CD4-positive, alpha-beta T cell treated with Interleukin-2 at 100 ng/mL for 4 hours (primary cell): ENCODE measurements around the gene KCNJ8.
"Not testable (repeated sequence)": the region's sequence is repeated elsewhere in the genome, so short reads cannot be mapped to it uniquely, and the experiment has no call there.

ENCODE experiments used
- DNase-seq: peaks from one replicate; pipeline ENCODE4 v3.0.0-alpha.2; 2020; ENCODE audit warnings: low spot score

Gene KCNJ8

DNA sequence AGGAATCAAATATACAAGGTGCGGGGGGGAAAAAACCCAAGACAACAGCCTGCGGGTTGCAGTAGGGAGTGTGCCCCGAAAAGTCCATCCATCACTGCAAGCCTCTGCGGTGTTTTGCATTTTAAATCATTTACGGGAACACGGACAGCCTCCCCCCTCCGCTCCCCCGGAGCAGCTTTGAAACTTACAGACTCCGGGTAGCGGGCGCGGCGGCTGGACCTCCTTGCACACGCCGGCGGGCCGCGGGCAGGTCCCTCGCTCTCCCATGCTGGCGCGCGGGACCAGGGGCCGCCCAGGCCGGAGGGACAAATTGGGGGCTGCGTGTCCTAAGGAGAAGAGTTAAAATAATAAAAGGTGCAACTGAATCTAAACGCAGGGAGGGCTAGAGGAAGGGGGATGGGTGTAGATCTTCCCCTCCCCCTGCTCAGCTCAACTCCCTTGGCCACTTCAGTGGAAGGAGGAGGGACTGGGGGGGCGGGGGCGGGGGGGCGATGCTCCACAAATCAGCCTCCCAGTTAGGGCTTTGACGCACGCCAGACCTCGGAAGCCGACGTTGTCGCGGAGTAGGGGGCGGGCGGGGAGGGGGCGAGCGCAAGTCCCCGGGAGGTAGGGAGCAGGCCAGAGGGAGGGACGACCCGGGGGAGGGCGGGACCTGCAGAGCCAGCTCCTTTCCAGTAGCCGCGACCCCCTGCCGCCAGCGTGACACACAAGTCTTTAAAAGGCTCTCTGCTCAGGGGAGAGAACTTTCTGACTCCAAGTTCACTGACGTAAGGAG, at the start of gene KCNJ8:
TSS of gene KCNJ8 (minus strand) at position 349 of the 775 bp plus-strand sequence. CDS start 1,090 bp downstream, outside the sequence.
- DNase-seq = no peak

DNA sequence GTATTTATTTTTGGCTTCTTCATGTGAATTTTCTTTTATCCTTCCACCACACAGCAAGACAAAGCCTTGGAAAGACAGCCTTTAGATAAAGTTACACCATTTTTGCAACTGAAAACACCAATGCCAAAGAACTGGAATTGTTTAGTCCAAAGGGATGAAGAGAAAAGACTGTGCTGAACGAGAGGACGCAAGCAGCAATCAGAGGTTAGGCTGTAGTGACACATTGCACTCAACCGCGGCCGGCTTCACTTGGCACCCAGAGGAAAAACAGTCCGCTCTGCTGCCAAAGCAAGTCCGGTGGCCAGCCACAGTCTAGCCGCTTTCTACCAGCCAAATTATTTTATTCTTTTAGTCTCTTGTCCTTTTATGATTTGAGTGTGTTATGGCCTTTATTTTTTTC, 49.1 kb upstream of the KCNJ8 start:
- DNase-seq = no peak

DNA sequence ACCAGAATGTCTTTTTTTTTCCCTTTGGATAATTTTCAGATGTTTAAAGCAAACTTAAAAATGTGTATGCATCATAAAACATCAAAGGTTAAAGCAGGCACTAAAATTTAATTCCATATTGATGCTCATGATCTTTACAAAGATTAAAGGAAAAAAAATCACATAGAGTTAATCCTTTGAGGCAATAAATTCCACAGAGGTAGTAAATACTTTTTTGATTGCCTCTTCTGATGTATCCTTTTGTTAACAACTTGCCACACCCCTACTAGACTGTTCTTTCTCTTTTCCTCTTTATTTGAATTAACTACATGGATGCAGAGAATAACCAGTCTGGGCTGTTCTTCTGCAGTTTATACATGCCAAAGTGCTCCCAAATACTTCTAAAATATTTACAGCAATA, 45.2 kb upstream of the KCNJ8 start:
- no peak for DNase-seq

DNA sequence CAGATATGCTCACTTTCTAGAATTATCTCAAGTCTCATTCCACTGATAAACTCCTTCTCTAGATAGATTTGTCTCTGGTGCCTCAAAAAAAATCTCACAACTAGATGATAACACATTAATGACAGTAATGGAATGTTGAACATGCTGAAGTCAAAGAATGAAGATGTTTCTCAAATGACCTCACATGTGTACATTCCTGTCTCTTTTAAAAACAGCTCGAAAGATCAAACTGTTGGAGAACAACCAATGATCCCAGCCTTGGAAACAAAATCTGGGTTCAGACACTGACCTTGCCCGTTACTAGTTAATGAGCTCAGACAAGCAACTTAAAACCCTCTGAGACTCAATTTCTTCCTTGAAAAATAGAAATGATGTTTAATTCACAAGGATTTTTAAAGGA, 44.7 kb upstream of the KCNJ8 start:
- DNase-seq = no peak

DNA sequence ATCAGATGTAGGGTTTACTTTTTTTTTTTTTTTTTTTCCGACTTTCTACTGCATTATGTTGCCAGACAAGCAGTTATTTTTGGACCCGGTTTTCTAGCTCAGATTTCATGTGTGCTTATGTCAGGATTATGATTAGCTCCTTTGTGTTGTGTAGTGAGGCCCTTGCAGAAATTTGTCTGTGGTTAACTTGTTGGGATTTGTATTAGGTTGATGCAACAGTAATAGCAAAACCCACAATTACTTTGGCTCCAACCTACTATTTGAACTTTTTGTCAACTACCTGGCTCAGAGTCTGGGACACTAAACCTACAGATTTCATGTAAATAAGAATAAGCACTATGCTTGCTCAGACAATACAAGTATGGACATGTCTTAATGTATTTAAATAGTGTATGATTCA, 44.1 kb upstream of the KCNJ8 start:
- DNase-seq = no peak

DNA sequence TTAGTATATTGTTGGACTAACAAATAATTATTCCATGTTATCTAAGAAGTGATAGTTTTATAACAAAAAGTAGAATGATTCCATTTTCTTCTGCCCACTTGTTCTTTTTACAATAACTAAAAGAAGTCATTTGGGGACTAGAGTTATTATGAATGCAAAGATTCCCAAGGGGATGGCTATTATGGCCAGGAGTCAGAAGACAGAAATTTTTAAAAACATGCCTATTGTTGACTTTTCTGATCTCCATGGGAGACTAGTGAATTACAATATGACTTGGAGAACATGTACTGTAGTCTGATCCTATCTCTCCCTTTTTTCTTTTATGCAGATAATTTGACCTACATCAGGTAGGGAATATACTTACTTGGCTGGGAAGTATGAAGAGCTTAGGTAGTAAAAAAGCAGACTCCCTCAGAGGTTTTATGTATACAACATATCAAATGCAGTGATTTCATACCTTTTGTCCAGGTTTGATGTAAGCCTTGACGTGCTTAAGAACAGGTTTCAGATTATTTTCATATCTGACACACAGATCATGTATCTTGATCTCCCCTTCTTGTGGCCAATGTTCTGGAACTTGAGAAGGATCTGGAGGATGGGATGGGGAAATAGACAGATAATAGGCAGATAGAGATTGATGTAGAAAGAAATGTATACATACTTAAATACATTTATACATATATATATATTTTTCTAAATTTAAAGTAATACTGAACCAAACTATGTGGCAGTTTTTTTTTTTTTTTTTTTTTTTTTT, 41.0 kb upstream of the KCNJ8 start:
- no peak for DNase-seq

DNA sequence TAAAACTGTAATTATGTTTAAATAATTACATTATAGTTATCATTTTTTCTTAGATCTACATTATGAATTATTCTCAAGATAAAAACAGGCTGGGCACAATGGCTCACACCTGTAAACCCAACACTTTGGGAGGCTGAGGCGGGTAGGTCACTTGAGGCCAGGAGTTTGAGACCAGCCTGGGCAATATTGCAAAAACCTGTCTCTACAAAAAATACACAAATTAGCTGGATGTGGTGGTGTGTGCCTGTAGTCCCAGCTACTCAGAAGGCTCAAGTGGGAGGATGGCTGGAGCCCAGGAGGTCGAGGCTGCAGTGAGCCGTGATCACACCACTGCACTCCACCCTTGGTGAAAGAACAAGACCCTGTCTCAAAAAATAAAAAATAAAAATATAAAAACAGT, 40.3 kb upstream of the KCNJ8 start:
- DNase-seq = no peak

DNA sequence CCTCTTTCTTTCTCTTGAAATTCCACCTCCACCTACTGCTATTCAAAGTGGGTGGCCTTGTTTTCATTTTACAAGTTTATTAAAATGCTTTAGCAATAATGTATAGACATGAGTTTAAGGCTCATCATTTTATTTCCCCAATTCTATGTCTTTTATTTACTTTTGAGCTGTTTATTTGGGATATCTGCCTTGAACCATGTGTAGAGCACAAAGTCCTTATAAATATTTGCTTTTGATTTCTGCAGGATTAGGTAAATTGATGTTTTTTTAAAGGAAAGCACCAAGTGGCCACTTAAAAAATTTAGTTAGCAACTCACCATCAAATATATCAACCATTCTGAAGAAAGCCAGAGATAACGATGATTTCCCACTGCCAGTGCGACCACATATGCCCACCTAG, 39.8 kb upstream of the KCNJ8 start:
- no peak for DNase-seq

DNA sequence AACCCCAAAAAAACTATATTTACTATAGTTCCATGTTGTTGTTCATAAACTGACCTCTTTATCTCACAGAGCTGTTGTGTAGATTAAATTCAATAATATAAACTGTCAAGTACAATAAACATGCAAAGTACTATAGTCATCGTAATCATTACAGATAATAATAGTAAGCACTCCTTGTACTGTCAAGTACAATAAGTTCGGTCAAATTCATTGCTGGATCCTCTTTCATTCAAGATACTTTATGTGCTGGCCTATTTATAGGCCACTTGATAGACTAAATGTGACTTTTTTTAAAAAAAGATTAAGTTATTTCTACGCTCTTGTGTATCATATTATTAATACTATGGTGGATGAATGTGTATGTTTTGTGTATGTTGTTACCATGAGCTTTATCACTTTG, 39.2 kb upstream of the KCNJ8 start:
- no peak for DNase-seq

DNA sequence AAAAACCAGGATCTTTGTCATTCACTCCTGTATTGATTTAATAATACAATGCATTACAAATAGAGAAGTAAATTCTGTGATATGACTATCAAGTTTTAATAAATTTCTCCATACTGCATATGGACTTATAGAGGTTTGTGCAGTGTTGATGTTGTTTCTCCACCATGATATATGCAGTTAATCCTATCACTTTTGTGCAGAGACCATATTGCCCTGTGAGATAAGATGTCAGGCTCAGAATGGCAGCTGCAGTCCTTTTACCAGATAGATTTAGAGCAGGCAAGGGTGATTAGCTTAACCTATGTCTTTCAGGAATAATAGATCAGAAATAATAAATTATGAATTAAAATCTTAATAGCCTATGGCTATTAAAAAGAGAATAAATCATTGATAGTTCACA, 38.6 kb upstream of the KCNJ8 start:
- no peak for DNase-seq

DNA sequence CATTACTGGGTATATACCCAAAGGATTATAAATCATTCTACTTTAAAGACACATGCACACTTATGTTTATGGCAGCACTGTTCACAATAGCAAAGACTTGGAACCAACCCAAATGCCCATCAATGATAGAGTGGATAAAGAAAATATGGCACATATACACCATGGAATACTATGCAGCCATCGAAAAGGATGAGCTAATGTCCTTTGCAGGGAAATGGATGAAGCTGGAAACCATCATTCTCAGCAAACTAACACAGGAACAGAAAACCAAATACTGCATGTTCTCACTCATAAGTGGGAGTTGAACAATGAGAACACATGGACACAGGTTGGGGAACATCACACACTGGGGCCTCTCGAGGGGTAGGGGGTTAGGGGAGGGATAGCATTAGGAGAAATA, 37.8 kb upstream of the KCNJ8 start:
- not testable (repeated sequence) for DNase-seq

DNA sequence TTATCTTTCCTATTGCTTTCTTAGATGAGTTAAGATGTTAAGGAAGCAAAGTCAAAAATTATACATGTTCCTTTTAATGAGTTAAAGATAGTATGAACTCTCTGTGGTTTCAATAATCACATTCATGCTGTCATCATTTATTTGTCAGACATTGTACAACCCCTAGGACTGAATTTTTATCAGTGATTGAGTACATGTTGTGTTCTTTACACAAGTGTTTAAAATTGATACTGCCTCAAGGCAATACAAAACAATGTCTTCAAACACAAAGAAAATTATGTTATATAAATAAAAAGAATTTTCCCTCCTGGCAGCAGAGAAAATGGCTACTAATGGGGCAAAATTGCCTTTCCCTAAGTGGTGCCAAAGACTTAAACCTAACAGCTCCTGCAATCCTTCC, 34.6 kb upstream of the KCNJ8 start:
- DNase-seq = no peak

DNA sequence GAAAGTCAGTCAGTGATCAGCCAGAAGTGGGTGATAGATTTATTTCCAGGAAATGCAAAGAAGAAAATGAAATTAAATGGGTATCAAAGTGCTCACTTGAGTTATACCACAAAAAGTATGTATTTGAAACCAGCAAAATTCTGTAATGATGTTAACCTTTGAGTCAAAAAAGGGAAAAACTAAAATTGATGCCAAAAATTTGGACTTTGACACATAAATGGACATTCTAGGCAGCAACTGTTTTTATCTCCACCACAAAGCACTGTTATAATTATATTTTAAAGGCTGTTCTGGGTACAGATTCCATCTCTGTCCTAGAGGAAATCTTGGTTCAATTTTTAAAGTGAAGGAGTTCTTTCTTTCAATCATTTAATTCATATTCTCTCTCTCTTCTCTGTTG, 31.7 kb upstream of the KCNJ8 start:
- DNase-seq = no peak

DNA sequence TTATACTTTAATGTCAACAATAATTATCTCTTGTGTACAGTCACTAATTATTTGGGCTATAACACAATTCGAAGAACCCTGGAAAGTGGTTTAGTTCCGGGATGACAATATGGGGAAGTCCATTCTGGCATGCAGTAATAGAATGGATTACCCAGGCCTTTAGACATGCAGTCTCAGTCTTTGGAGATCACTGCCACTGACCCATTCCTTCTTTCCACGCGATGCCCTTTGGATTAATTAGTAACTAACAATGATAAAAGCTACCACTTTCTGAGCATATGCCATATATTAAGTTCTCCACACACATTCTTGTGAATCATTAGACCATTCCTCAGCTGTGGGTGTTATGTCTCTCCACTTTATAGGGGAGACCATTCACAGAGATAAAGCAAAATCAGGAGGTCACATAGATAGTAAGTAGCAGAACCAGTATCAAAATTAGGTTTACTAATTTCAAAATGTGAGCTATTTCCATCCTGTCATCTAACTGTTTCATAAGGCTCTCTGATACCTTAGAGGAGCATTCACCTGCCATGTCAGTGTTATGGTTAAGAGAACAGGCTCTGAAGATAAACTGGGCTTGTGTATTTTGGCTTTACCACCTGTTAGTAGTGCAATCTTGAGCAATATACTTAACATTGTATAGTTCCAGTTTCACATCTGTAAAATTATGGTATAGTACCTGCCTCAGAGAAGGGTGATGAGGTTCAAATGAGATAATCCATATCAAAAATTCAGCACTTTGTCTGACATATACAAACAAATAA, 27.2 kb upstream of the KCNJ8 start:
- DNase-seq = no peak

DNA sequence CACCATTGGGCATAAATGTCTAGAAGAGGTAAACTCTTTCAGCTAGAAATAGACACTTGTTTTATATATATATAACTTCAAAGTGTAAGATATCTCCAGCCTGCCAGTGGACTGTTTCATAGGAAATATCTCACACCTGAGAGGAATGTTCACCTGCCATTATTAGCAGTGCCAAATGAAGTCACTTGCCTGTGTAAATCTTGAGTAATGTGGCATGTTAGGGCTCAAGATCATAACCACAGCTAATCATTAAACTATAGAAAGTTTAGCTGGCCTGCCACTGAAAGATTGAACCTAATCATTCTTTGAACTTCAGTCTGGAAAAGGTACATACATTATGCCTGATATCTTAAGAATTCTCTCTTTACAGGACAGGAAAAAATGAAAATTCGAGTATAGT, 25.5 kb upstream of the KCNJ8 start:
- no peak for DNase-seq

DNA sequence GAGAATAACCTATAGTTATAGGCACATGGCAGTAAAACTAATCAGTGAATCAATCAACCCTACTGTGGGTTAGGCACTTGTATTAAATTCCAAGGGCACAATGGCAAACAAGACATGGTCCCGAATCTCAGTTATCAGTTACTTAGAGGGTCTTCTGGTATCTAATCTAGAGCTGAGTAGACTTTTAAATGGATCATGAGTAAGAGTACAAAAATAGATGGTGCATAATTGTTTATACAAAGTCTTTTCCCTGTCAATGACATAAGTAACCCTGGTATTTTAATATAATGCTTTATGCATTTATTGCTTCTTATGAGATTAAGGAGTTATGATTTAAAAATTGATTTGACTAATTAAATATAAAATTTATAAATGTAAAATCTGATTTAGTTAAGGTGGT, 23.0 kb upstream of the KCNJ8 start:
- no peak for DNase-seq

DNA sequence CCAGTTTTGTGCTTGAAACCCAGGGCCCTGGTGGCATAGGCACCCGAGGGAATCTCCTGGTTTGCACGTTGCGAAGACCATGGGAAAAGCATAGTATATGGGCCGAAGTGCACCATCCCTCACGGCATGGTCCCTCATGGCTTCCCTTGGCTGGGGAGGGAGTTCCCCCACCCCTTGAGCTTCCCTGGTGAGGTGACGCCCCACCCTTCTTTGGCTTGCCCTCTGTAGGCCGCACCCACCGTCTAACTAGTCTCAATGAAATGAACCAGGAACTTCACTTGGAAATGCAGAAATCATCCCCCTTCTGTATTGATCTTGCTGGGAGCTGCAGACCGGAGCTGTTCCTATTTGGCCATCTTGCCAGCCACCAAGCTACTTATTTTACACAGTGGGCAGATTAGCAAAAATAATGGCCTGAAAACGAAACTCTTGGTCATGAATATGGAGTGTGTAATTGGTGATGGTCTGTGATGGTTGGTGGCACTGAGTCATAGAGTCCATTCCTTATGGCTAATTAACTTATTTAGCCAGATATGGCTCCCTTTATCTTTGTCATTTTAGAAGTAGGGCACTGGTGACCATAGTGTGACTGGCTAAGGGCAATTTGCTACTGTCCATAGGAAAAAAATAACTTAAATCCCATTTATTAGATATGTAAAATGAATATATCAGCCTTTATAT, 21.3 kb upstream of the KCNJ8 start:
- no peak for DNase-seq

DNA sequence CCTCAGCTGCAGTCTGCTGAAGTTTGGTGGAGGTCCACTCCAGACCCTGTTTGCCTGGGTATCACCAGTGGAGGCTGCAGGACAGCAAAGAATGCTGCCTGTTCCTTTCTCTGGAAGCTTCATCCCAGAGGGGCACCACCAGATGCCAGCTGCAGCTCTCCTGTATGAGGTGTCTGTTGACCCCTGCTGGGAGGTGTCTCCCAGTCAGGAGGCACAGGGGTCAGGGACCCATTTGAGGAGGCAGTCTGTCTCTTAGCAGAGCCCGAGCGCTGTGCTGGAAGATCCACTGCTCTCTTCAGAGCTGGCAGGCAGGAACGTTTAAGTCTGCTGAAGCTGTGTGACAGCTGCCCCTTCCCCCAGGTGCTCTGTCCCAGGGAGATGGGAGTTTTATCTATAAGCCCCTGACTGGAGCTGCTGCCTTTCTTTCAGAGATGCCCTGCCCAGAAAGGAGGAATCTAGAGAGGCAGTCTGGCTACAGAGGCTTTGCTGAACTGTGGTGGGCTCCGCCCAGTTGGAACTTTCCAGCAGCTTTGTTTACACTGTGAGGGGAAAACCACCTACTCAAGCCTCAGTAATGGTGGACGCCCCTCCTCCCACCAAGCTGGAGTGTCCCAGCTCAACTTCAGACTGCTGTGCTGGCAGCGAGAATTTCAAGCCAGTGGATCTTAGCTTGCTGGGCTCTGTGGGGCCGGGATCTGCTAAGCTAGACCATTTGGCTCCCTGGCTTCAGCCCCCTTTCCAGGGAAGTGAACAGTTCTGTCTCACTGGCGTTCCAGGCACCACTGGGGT, 20.5 kb upstream of the KCNJ8 start:
- not testable (repeated sequence) for DNase-seq

DNA sequence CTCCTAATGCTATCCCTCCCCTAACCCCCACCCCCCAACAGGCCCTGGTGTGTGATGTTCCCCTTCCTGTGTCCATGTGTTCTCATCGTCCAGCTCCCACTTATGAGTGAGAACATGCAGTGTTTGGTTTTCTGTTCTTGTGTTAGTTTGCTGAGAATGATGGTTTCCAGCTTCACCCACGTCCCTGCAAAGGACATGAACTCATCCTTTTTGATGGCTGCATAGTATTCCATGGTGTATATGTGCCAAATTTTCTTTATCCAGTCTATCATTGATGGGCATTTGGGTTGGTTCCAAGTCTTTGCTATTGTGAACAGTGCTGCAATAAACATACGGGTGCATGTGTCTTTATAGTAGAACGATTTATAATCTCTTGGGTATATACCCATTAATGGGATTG, 15.2 kb upstream of the KCNJ8 start:
- DNase-seq = not testable (repeated sequence)

DNA sequence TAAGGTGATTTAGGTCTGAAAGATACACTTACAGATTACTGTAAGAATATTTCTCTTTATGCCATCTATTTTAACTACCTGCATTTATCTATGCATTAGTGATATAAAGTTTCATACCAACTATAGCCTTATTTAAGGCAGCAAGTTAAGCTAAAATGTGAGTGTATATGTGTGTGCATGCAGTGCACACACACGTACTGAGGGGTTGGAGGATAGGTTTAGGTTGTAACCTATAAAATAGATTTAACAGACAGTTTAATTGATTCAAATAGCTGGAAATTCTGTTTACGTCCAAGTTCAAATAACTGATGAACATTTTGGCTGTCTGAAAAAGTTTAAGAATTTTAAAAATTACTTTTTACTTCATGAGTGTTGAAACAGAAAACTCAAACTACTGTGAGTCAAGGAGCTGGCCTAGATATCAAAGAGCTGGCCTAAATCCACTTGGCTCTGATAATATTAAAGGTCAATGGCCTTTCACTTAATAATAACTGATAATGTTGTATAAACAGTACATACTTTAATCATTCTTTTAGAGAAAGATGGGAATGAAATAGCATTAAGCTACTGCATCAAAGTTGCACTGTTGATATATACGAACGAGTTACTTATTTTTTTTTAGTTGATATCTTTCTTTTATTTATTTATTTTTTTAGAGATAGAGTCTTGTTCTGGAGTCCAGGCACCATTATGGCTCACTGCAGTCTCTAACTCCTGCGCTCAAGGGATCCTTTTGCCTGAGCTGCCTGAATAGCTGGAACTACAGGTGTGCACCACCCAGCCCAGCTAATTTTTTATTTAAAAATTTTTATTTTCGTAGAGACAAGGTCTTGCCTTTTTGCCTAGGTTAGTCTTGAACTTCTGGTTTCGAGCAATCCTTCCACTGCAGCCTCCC, 13.8 kb upstream of the KCNJ8 start:
- DNase-seq = no peak
